H1 (cell line): ENCODE results near the gene NAA10. TPM values are rescaled to one million over a fixed set of nuclear protein-coding genes. Genes with fewer than 3 reads are reported as not detected.

Experiments used
- BRCA1 ChIP-seq: IDR thresholded peaks from 2 replicates; pipeline ENCODE4 v1.6.1; 2012; ENCODE audit warnings: low read depth, low read length, improper control_type of control experiment
- CEBPB ChIP-seq: IDR thresholded peaks from 2 replicates; pipeline ENCODE4 v1.6.1; 2012; ENCODE audit warnings: low read depth, low read length
- CHD1 ChIP-seq: IDR thresholded peaks from 2 replicates; pipeline ENCODE4 v1.6.1; 2012; ENCODE audit warnings: low read depth, low read length, improper control_type of control experiment
- CHD2 ChIP-seq: IDR thresholded peaks from 2 replicates; pipeline ENCODE4 v1.6.1; 2012; ENCODE audit warnings: low read length, improper control_type of control experiment
- CHD7 ChIP-seq: fragments of 300-600 bp; sonication (generic); IDR thresholded peaks from 2 replicates; pipeline ENCODE4 v1.7.1; 2012; ENCODE audit warnings: low read length, moderate library complexity, mild to moderate bottlenecking, inconsistent platforms; ENCODE audit not compliant: insufficient replicate concordance
- GTF2F1 ChIP-seq: IDR thresholded peaks from 2 replicates; pipeline ENCODE4 v1.6.1; 2012; ENCODE audit warnings: low read depth, low read length, improper control_type of control experiment, borderline replicate concordance
- JUND ChIP-seq: IDR thresholded peaks from 2 replicates; pipeline ENCODE4 v1.6.1; 2011; ENCODE audit warnings: mild to moderate bottlenecking, improper control_type of control experiment, low read length
- PHF8 ChIP-seq: fragments of 200-600 bp; sonication (generic); conservative IDR thresholded peaks from 2 replicates; pipeline ENCODE4 v1.7.1; 2012; ENCODE audit warnings: low read depth, mild to moderate bottlenecking, inconsistent platforms, low read length, moderate library complexity
- RAD21 ChIP-seq, 2 experiments: IDR thresholded peaks in 1 of 2; conservative IDR thresholded peaks in 1 of 2; 2 replicates each; pipeline ENCODE4 v1.6.1; 2011; ENCODE audit warnings: low read depth in 2 of 2, low read length in 2 of 2, improper control_type of control experiment in 1 of 2, inconsistent platforms in 1 of 2, mild to moderate bottlenecking in 1 of 2, moderate library complexity in 1 of 2
- SP1 ChIP-seq: IDR thresholded peaks from 2 replicates; pipeline ENCODE4 v1.6.1; 2011; ENCODE audit warnings: low read depth, low read length
- SP2 ChIP-seq: IDR thresholded peaks from 2 replicates; pipeline ENCODE4 v1.6.1; 2012; ENCODE audit warnings: mild to moderate bottlenecking, low read length, inconsistent platforms
- SUZ12 ChIP-seq: fragments of 200-600 bp; sonication (generic); IDR thresholded peaks from 2 replicates; pipeline ENCODE4 v1.6.1; 2012; ENCODE audit warnings: mild to moderate bottlenecking, inconsistent platforms, low read length, moderate library complexity, mixed read lengths
- YY1 ChIP-seq: IDR thresholded peaks from 2 replicates; pipeline ENCODE4 v1.6.1; 2011; ENCODE audit warnings: low read depth, mild to moderate bottlenecking, low read length
- polyA plus RNA-seq, 7 experiments: library from polyadenylated mRNA; depleted of rRNA in 3 of 7; stranded (reverse) in 5 of 7; unstranded in 2 of 7; fragments of >200 nt in 5 of 7; fragments of 200-250 nt in 2 of 7; gene quantifications; 1 replicate in 5 of 7; 2 replicates in 1 of 7; 4 replicates in 1 of 7; pipeline versions ENCODE4 v1.2.1 to v1.2.3, GENCODE V29; 2011 to 2013; ENCODE audit warnings: missing spikeins in 2 of 7, mixed read lengths in 2 of 7
- total RNA-seq: library from RNA; stranded (reverse); fragmentation: NEBNext Ultra II Directional; extraction: Animal tissue kit (Norgen Biotek cat#: 25700); gene quantifications from 2 replicates; pipeline ENCODE4 v1.2.1, GENCODE V29; 2021

Gene NAA10
- total and polyA plus RNA-seq, 2 of the 8 experiments (the other 6 are each of a cell fraction or from before 2014, with no cell fraction given) = 80.4 to 98.8 TPM

- TF ChIP-seq CHD7 = no peak
- TF ChIP-seq CEBPB = no peak
- no peak for TF ChIP-seq SP2
- TF ChIP-seq BRCA1 = no peak
- no peak for TF ChIP-seq SUZ12
- no peak for TF ChIP-seq SP1
- TF ChIP-seq RAD21 (IDR thresholded peaks at IDR 0.05 in 1 of 2, conservative IDR thresholded peaks at IDR 0.05 in 1 of 2; ENCODE audit: low read depth in 2 of 2, low read length in 2 of 2) = no peak
- TF ChIP-seq PHF8 = no peak
- no peak for TF ChIP-seq CHD2
- TF ChIP-seq CHD1 = no peak
- no peak for TF ChIP-seq JUND
- no peak for TF ChIP-seq GTF2F1
- TF ChIP-seq YY1 = no peak
These were observed 35.1 kb upstream of the NAA10 start (continued) for GRCh38 chrX:153969904-153970356.
